Measurements from ENCODE around the gene IRF8.

The IRF8 gene

DNA sequence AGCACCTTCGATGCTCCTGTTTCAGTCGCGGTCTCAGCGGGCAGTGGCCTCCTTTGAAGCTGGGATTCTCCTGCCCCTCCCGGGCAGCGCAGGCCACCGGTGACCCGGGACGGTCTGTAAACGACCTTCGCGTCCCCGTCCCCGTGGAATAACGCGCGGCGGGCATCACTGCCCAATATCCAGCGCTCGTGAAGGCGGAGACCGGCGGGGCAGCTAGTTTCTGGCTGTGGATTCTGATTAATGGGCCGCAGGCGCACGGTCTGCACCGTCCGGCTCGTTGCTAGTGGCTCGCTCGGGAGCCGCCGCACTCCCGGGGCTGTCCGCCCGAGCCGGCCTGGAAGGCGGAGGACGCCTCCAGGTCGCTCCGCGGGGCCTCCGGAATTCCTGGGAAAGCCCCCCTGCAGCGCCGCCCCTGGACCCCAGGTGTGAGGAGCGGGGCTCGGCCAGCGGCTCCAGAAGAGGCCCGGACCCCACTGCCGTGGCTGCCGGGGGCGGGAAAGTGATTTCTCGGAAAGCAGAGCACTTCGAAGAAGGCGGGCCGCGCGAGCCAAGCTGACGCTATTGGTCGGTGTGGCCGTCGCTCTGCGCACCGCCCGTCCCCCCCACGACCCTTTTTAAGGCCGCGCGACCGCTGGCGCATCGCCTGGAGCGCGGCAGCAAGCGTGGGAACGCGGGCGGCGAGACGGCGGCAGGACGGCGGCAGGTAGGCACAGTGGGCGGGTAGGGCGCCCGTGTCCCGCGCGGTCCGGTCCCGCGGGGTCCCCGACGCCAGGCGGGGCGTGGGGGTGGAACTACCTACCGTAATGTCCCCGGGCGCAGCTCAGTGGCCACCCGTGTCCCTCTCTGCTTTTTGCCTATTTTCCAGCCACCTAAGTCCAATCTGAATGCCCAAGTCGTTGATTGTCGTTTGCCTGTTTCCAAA, at the start of gene IRF8:
IRF8 (plus strand) TSS at position 642 of the 922 bp plus-strand sequence. CDS start 3,854 bp downstream, outside the sequence.
- DNase-seq: peak; percentile 88 to 91

GRCh38 chr16:85849388-85849787, 49.6 kb upstream of the IRF8 start:
- no peak for DNase-seq

DNA sequence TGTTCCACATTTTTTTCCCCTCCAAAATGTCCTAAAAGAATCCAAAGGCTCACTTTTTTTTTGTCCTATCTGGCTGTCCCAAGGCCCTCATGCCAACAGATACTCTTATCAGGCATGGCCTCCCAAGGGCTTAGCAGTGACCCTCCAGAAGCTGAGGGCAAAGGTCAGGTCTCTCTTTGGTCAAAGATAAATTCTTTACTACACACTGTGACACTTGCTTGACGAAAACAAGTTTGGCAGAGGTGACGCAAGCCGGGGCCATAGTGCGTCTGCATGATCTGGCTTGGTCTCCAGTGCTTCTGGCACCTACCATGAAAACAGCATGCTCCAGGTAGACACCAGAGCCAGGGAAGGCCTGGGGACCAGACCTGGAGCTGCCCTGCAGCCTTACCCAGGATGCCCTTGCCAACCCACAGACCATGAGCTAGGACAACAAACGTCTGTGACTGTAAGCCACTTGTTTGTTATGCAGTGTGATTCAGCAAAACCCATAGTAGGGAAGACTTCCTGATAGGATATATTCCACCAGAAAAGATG, 48.5 kb upstream of the IRF8 start:
- DNase-seq: peak in 1 of 2 experiments; percentile 9

- DNase-seq: peak; percentile 9 to 12
Observed at GRCh38 chr16:85851034-85851785, 47.8 kb upstream of the IRF8 start.

DNA sequence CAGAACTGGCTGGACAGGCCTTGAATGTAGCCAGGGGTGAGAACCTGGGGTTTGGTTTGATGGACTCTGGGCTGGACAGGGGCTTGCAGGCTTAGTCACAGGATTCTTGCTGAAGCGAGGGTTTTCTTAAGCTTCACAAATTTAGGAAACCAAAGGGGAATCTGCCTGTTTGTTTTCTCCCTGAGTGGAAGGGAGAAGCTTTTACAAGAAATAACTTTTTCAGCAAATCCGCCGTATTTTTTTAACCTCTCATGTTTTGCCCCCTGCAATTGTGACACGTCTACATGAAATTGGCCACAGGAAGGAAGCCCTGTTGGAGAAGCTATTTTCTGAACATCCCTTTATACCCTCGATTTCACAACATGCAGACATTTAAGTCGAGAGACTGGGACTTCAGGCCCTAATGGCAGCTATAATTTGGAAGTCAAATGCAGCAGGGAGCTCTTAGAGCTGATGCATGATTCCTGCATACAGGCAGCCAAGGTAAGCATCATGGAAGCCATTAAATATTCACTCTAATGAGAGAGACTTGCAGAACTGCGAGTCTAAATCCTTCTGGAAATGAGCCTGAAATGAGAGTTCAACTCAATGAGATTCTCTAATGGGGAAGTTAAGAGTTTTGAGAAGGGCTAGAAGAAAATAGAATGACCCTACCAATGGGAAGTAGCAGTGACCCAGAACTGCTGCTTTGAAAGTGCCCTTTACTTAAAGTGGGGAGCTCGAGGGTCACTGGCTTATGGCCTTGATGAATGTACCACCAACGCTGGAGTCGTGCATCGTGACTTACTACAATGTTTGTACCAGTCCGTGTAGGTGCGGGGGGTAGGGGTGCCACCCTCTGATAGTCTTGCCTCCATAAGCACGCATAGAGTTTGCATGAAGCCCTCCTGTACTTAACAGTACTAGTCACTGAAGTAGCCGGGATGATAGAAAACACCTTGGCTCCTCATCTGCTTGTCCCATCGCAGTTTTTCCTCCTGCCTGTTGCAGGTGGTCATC, 45.1 kb upstream of the IRF8 start:
- peak in 1 of 2 experiments; percentile 12 for DNase-seq

DNA sequence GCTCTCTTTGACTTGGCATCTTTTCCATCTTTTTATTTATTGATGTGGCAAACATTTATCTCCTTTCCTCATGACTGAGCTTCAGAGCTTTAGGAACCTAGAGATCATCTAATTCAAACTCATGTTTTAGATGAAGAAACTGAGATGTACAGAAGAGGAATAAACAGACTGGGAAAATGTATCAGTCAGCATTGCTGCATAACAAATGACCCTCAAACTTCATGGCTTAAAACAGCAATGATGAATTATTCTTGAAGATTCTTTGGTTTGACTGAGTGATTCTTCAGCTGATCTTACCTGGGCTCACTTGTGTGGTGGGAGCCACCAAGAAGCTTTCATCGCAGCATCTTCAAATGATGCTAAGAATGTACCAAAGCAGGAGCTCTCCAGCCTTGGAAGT, 44.0 kb upstream of the IRF8 start:
- DNase-seq: no peak

- peak in 1 of 2 experiments; percentile 24 for DNase-seq
Observed at GRCh38 chr16:85856079-85856478, 42.9 kb upstream of the IRF8 start.

DNA sequence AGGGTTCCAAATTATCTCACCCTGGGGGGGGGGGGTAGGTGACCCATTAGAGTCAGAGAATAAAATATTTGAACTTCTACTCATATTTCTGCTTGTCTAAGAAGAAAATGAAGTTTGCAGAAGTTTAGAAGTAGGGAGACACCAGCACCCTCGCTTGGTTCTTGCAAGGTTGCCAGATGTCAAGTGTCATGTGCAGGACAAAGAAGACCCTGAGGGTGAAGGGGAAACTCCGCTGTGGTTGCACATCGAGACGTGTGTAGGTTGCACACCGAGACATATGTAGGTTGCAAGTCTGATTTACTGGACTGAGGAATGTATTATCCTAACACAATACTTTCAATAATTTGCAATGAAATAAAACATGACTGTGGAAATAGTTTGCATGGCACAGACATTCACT, 42.4 kb upstream of the IRF8 start:
- DNase-seq: peak in 1 of 2 experiments; percentile 12

GRCh38 chr16:85857406-85857805, 41.6 kb upstream of the IRF8 start:
- DNase-seq: peak; percentile 12 to 15

- peak; percentile 8 to 10 for DNase-seq
Observed at GRCh38 chr16:85858571-85858970, 40.4 kb upstream of the IRF8 start.

DNA sequence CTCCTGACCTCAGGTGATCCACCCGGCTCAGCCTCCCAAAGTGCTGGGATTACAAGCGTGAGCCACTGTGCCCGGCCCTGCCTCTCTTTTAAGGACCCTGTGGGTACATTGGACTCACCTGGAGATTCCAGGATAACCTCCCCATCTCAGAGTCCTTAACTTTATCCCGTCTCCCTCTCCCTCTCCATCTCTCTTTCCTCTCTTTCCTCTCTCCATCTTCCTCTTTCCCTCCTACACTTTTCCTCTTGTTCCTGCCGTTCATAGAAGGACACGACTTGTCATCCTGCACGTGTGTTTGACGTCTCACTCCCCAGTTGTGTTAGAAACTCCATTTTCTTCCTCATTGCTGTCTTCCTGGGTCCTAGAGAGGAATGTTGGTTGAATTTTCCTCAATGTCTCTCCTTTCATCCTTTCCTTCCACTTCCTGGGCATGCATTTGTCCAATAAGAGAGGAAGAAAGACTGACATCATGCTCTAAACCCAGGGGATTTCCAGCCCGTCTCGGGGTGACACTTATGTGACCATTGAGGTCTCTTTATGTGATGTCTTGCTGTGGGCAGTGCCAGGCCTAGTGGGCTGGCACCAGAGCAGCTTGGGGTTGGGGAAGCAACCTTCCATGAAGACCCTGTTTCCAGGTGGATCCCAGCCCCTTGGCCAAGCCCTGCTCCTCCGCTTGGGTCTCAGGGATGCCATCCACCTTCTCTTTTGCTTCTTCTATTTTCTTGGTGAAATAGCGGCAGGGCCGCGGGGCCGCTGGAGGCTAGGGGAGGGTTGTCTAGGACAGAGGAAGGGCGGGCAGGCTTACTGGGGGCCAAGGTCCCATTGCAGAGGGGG, 39.8 kb upstream of the IRF8 start:
- DNase-seq: peak; percentile 13 to 14

GRCh38 chr16:85859818-85860125, 39.2 kb upstream of the IRF8 start:
- peak in 1 of 2 experiments; percentile 8 for DNase-seq

DNA sequence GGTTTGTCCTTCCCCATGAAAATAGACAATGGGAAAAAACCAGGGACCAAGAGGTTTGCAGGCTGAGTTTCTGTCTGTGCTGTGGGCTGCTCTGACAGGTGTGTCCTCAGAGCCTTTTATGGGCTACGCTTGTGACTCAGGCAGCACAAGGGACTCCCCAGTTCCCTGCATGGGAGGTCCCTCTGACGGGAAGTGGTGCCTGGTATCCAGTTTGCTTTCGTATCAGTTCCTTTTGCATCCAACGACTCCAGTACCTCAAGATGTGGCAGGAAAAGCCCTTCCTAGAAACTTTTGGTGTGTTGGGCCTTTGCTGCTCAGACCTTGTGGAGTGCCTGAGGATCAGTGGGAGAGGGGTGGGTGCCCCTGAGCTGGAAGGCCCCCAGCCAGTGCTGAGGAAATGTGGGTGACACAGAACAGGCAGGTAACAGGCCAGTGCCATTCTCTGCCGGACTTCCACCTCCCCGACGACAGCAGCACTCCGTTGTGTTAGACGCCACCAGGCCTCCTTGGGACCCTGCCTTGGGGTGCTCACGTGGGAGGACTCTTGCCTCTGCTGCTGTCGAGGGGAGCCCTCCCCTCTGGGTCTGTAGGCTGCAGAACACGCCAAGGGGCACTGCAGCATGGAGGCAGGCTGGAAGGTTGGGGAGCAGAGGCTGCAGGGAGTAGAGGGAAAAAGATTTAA, 38.4 kb upstream of the IRF8 start:
- DNase-seq: peak; percentile 23 to 27

- peak; percentile 7 to 12 for DNase-seq
Observed at GRCh38 chr16:85861095-85861825, 37.7 kb upstream of the IRF8 start.

- DNase-seq: peak; percentile 7 to 9
Observed at GRCh38 chr16:85862476-85863383, 36.2 kb upstream of the IRF8 start.

GRCh38 chr16:85863384-85863774, 35.6 kb upstream of the IRF8 start:
- DNase-seq: no peak

DNA sequence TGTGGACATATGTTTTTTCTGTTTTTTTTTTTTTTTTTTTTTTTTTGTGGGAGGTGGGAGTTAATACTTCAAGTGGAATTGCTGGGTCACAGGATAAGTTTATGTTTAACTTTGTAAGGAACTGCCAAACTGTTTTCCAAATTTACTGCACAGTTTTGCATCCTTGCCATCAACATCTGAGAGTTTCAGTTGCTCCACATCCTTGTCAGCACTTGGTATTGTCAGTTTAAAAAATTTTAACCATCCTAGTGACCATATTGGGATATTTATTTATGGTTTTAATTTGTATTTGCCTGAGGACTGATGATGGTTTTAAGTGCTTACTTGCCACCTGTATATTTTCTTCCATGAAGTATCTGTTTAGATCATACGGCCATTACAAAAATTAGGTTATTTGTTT, 34.0 kb upstream of the IRF8 start:
- no peak for DNase-seq

DNA sequence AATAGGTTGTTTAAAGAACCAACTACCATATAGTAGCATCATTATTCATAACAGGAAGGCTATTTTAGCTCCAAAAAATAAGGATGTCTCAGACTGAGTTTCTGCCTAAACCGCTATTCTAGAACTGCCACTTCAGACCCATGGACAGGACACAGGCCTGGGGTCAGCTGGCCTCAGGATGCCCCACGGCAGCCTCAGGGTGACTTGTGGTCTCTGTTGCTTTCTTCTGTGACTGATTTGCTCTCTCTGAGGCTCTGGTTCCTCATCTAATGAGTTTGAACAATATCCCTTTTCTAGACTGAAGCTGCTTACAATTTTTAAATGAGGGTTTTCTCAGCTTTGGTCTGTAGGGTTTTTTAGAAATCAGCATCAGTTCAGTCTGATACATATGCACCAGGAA, 31.8 kb upstream of the IRF8 start:
- no peak for DNase-seq

DNA sequence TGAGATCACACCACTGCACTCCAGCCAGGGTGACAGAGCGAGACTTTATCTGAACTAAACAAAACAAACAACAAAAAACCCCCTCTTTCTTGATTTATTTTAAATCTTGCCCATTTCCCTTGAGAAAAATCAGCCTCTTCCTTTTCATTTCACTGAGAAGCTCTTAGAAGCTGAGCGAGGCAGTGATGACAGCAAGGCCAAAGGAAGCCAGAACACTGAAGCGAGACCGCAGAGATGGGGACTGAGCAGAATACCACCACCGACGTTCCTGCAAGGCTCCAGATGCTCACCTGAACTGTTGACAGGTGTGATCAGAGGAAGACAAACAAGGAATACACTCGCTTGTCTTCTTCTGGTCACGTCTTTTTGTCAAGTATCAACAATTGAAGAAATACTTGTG, 30.5 kb upstream of the IRF8 start:
- no peak for DNase-seq

Data from activated T-cell treated with anti-CD3 and anti-CD28 coated beads, Interleukin-2, amount 50 U/mL, for 48 hours (primary cell).